ENCODE measurements around the gene CLCN5. TPM values are rescaled to one million over a fixed set of nuclear protein-coding genes. Genes with fewer than 3 reads are reported as not detected.

Gene CLCN5
- total and polyA plus RNA-seq, 2 of the 13 experiments (the other 11 are each of a cell fraction or from before 2014, with no cell fraction given), result 7.8 to 27.3 TPM

- TF ChIP-seq, protein P1, sequence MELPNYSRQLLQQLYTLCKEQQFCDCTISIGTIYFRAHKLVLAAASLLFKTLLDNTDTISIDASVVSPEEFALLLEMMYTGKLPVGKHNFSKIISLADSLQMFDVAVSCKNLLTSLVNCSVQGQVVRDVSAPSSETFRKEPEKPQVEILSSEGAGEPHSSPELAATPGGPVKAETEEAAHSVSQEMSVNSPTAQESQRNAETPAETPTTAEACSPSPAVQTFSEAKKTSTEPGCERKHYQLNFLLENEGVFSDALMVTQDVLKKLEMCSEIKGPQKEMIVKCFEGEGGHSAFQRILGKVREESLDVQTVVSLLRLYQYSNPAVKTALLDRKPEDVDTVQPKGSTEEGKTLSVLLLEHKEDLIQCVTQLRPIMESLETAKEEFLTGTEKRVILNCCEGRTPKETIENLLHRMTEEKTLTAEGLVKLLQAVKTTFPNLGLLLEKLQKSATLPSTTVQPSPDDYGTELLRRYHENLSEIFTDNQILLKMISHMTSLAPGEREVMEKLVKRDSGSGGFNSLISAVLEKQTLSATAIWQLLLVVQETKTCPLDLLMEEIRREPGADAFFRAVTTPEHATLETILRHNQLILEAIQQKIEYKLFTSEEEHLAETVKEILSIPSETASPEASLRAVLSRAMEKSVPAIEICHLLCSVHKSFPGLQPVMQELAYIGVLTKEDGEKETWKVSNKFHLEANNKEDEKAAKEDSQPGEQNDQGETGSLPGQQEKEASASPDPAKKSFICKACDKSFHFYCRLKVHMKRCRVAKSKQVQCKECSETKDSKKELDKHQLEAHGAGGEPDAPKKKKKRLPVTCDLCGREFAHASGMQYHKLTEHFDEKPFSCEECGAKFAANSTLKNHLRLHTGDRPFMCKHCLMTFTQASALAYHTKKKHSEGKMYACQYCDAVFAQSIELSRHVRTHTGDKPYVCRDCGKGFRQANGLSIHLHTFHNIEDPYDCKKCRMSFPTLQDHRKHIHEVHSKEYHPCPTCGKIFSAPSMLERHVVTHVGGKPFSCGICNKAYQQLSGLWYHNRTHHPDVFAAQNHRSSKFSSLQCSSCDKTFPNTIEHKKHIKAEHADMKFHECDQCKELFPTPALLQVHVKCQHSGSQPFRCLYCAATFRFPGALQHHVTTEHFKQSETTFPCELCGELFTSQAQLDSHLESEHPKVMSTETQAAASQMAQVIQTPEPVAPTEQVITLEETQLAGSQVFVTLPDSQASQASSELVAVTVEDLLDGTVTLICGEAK (IDR thresholded peaks at IDR 0.05), result no peak
- TF ChIP-seq, protein P1 (CRISPR knock-in tag; IDR thresholded peaks at IDR 0.05), result peak; percentile 73; the same call in 1 of the 2 replicates
- TF ChIP-seq, protein P2, sequence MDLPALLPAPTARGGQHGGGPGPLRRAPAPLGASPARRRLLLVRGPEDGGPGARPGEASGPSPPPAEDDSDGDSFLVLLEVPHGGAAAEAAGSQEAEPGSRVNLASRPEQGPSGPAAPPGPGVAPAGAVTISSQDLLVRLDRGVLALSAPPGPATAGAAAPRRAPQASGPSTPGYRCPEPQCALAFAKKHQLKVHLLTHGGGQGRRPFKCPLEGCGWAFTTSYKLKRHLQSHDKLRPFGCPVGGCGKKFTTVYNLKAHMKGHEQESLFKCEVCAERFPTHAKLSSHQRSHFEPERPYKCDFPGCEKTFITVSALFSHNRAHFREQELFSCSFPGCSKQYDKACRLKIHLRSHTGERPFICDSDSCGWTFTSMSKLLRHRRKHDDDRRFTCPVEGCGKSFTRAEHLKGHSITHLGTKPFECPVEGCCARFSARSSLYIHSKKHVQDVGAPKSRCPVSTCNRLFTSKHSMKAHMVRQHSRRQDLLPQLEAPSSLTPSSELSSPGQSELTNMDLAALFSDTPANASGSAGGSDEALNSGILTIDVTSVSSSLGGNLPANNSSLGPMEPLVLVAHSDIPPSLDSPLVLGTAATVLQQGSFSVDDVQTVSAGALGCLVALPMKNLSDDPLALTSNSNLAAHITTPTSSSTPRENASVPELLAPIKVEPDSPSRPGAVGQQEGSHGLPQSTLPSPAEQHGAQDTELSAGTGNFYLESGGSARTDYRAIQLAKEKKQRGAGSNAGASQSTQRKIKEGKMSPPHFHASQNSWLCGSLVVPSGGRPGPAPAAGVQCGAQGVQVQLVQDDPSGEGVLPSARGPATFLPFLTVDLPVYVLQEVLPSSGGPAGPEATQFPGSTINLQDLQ (CRISPR knock-in tag; IDR thresholded peaks at IDR 0.05), result no peak
- TF ChIP-seq, protein P3, sequence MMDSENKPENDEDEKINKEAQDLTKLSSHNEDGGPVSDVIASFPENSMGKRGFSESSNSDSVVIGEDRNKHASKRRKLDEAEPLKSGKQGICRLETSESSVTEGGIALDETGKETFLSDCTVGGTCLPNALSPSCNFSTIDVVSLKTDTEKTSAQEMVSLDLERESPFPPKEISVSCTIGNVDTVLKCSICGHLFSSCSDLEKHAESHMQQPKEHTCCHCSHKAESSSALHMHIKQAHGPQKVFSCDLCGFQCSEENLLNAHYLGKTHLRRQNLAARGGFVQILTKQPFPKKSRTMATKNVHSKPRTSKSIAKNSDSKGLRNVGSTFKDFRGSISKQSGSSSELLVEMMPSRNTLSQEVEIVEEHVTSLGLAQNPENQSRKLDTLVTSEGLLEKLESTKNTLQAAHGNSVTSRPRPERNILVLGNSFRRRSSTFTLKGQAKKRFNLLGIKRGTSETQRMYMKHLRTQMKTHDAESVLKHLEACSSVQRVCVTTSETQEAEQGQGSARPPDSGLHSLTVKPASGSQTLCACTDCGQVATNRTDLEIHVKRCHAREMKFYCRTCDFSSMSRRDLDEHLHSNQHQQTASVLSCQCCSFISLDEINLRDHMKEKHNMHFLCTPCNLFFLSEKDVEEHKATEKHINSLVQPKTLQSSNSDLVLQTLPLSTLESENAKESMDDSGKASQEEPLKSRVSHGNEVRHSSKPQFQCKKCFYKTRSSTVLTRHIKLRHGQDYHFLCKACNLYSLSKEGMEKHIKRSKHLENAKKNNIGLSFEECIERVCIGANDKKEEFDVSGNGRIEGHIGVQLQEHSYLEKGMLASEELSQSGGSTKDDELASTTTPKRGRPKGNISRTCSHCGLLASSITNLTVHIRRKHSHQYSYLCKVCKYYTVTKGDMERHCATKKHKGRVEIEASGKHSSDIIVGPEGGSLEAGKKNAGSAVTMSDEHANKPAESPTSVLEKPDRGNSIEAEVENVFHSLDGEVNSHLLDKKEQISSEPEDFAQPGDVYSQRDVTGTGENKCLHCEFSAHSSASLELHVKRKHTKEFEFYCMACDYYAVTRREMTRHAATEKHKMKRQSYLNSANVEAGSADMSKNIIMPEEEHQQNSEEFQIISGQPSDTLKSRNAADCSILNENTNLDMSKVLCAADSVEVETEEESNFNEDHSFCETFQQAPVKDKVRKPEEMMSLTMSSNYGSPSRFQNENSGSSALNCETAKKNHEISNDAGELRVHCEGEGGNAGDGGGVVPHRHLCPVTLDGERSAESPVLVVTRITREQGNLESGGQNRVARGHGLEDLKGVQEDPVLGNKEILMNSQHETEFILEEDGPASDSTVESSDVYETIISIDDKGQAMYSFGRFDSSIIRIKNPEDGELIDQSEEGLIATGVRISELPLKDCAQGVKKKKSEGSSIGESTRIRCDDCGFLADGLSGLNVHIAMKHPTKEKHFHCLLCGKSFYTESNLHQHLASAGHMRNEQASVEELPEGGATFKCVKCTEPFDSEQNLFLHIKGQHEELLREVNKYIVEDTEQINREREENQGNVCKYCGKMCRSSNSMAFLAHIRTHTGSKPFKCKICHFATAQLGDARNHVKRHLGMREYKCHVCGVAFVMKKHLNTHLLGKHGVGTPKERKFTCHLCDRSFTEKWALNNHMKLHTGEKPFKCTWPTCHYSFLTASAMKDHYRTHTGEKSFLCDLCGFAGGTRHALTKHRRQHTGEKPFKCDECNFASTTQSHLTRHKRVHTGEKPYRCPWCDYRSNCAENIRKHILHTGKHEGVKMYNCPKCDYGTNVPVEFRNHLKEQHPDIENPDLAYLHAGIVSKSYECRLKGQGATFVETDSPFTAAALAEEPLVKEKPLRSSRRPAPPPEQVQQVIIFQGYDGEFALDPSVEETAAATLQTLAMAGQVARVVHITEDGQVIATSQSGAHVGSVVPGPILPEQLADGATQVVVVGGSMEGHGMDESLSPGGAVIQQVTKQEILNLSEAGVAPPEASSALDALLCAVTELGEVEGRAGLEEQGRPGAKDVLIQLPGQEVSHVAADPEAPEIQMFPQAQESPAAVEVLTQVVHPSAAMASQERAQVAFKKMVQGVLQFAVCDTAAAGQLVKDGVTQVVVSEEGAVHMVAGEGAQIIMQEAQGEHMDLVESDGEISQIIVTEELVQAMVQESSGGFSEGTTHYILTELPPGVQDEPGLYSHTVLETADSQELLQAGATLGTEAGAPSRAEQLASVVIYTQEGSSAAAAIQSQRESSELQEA (CRISPR knock-in tag; IDR thresholded peaks at IDR 0.05; ENCODE audit: not compliant biosample characterization), result no peak
- no peak for TF ChIP-seq NFRKB (IDR thresholded peaks at IDR 0.05)
- peak; percentile 29; the same call in 1 of the 2 replicates for TF ChIP-seq EHMT2 (IDR thresholded peaks at IDR 0.05; ENCODE audit: borderline replicate concordance, low read depth, low read length)
- peak; percentile 95 for TF ChIP-seq MED1 (CRISPR knock-in tag; IDR thresholded peaks at IDR 0.05)
These were observed 44.8 kb upstream of the CLCN5 start (continued) for GRCh38 chrX:49877397-49878101.
